HepG2 (cell line): ENCODE data around the gene RGS14. TPM values are rescaled to one million over a fixed set of nuclear protein-coding genes. Genes with fewer than 3 reads are reported as not detected.
A peak's percentile ranks its signal among the peaks of the same experiment; 100 is the strongest.

Experiments used
- ARNTL ChIP-seq: sonication (generic); formaldehyde crosslinking; IDR thresholded peaks from 2 replicates; pipeline ENCODE4 v1.4.0; 2020; ENCODE audit warnings: mild to moderate bottlenecking, missing genetic modification reagents
- ISX ChIP-seq: sonication (generic); formaldehyde crosslinking; conservative IDR thresholded peaks from 2 replicates; pipeline ENCODE4 v1.5.0; 2020; ENCODE audit warnings: missing genetic modification reagents
- JUND ChIP-seq: sonication (generic); formaldehyde crosslinking; IDR thresholded peaks from 2 replicates; pipeline ENCODE4 v1.8.0; 2022; ENCODE audit warnings: mild to moderate bottlenecking, missing genetic modification reagents
- NFE2L2 ChIP-seq: fragments of 150-350 bp; IDR thresholded peaks from 2 replicates; pipeline ENCODE4 v1.6.1; 2014; ENCODE audit warnings: low read length
- NR2F1 ChIP-seq, 2 experiments: fragments of 450-650 bp in 1 of 2; formaldehyde crosslinking in 1 of 2; IDR thresholded peaks; 2 replicates each; pipeline versions ENCODE4 v1.5.0 to v1.6.1; 2016 to 2020; ENCODE audit warnings: mild to moderate bottlenecking in 1 of 2, missing compliant biosample characterization in 1 of 2, missing genetic modification reagents in 1 of 2, moderate library complexity in 1 of 2
- SIX4 ChIP-seq: sonication (generic); formaldehyde crosslinking; IDR thresholded peaks from 2 replicates; pipeline ENCODE4 v1.4.0; 2020; ENCODE audit warnings: missing genetic modification reagents
- SYNCRIP ChIP-seq: fragments of 200-400 bp; formaldehyde crosslinking; IDR thresholded peaks from 2 replicates; pipeline ENCODE4 v1.6.1; 2018; ENCODE audit warnings: mild to moderate bottlenecking, low read depth, low read length; ENCODE audit not compliant: insufficient read depth
- TCF12 ChIP-seq, 2 experiments: fragments of 450-650 bp in 1 of 2; sonication (generic) in 1 of 2; formaldehyde crosslinking in 1 of 2; IDR thresholded peaks; 2 replicates each; pipeline versions ENCODE4 v1.6.1 to v1.8.0; 2017 to 2022; ENCODE audit warnings: antibody characterized with exemption in 1 of 2, mild to moderate bottlenecking in 1 of 2, missing genetic modification reagents in 1 of 2, moderate library complexity in 1 of 2
- ZFP90 ChIP-seq: sonication (generic); formaldehyde crosslinking; IDR thresholded peaks from 2 replicates; pipeline ENCODE4 v1.8.0; 2022; ENCODE audit warnings: missing genetic modification reagents, mild to moderate bottlenecking, inconsistent platforms, borderline replicate concordance
- ZMAT5 ChIP-seq: sonication (generic); formaldehyde crosslinking; IDR thresholded peaks from 2 replicates; pipeline ENCODE4 v1.5.0; 2020; ENCODE audit warnings: mild to moderate bottlenecking, low read depth, missing genetic modification reagents, borderline replicate concordance
- ZNF263 ChIP-seq: sonication (generic); formaldehyde crosslinking; IDR thresholded peaks from 2 replicates; pipeline ENCODE4 v1.4.0; 2020; ENCODE audit warnings: missing genetic modification reagents
- ZNF557 ChIP-seq: sonication (generic); formaldehyde crosslinking; IDR thresholded peaks from 2 replicates; pipeline ENCODE4 v1.4.0; 2020; ENCODE audit warnings: missing genetic modification reagents
- ZSCAN9 ChIP-seq: IDR thresholded peaks from 2 replicates; pipeline ENCODE4 v1.6.1; 2016; ENCODE audit warnings: borderline replicate concordance
- polyA plus RNA-seq, 8 experiments: library from polyadenylated mRNA; depleted of rRNA in 3 of 8; stranded (reverse) in 7 of 8; unstranded in 1 of 8; fragments of >200 nt; fragmentation: Illumina TruSeq in 4 of 8; extraction: Trizol in 4 of 8; gene quantifications; 2 replicates each; pipeline versions ENCODE4 v1.2.1 to v1.2.3, GENCODE V29; 2011 to 2016; ENCODE audit warnings: low read depth in 4 of 8, missing spikeins in 1 of 8, mixed read lengths in 1 of 8; ENCODE audit not compliant: insufficient read depth in 1 of 8
- total RNA-seq, 5 experiments: library from RNA; depleted of rRNA; stranded (reverse); fragments of >200 nt; fragmentation: Illumina TruSeq; extraction: Trizol; gene quantifications; 2 replicates each; pipeline ENCODE4 v1.2.3, GENCODE V29; 2016; ENCODE audit warnings: low read depth in 1 of 5
- TF ChIP-seq, protein P1 (sequence below): sonication (generic); formaldehyde crosslinking; IDR thresholded peaks from 2 replicates; pipeline ENCODE4 v1.8.0; 2022; ENCODE audit warnings: mild to moderate bottlenecking, missing genetic modification reagents
- TF ChIP-seq, protein P2 (sequence below): fragments of 450-650 bp; IDR thresholded peaks from 2 replicates; pipeline ENCODE4 v1.6.1; 2017
- TF ChIP-seq, protein P3 (sequence below): sonication (generic); formaldehyde crosslinking; IDR thresholded peaks from 2 replicates; pipeline ENCODE4 v1.9.0; 2021; ENCODE audit warnings: missing genetic modification reagents, borderline replicate concordance

RGS14 gene
- total and polyA plus RNA-seq, 2 of the 13 experiments (the other 11 are each of a cell fraction or from before 2014, with no cell fraction given), result 11.1 to 17.2 TPM

- TF ChIP-seq ZFP90 (CRISPR knock-in tag) (0 out of 2 replicates have a peak, but pooled peaks have one; percentile 65), SIX4 (CRISPR knock-in tag) (no peak), ZSCAN9 (CRISPR knock-in tag) (no peak), NFE2L2 (no peak), ZMAT5 (CRISPR knock-in tag) (no peak), ZNF263 (CRISPR knock-in tag) (no peak; the same call in 1 of the 2 replicates), ARNTL (peak; percentile 82), ZNF557 (no peak), JUND (CRISPR knock-in tag) (no peak), TCF12 (IDR thresholded peaks at IDR 0.05) (no peak), TCF12 (CRISPR knock-in tag; IDR thresholded peaks at IDR 0.05) (no peak), NR2F1 (CRISPR knock-in tag; IDR thresholded peaks at IDR 0.05) (no peak), ISX (CRISPR knock-in tag) (no peak), SYNCRIP (no peak)
- TF ChIP-seq, protein P1, sequence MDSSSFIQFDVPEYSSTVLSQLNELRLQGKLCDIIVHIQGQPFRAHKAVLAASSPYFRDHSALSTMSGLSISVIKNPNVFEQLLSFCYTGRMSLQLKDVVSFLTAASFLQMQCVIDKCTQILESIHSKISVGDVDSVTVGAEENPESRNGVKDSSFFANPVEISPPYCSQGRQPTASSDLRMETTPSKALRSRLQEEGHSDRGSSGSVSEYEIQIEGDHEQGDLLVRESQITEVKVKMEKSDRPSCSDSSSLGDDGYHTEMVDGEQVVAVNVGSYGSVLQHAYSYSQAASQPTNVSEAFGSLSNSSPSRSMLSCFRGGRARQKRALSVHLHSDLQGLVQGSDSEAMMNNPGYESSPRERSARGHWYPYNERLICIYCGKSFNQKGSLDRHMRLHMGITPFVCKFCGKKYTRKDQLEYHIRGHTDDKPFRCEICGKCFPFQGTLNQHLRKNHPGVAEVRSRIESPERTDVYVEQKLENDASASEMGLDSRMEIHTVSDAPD (CRISPR knock-in tag), result no peak
- TF ChIP-seq, protein P2, sequence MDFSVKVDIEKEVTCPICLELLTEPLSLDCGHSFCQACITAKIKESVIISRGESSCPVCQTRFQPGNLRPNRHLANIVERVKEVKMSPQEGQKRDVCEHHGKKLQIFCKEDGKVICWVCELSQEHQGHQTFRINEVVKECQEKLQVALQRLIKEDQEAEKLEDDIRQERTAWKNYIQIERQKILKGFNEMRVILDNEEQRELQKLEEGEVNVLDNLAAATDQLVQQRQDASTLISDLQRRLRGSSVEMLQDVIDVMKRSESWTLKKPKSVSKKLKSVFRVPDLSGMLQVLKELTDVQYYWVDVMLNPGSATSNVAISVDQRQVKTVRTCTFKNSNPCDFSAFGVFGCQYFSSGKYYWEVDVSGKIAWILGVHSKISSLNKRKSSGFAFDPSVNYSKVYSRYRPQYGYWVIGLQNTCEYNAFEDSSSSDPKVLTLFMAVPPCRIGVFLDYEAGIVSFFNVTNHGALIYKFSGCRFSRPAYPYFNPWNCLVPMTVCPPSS, result no peak
- TF ChIP-seq, protein P3, sequence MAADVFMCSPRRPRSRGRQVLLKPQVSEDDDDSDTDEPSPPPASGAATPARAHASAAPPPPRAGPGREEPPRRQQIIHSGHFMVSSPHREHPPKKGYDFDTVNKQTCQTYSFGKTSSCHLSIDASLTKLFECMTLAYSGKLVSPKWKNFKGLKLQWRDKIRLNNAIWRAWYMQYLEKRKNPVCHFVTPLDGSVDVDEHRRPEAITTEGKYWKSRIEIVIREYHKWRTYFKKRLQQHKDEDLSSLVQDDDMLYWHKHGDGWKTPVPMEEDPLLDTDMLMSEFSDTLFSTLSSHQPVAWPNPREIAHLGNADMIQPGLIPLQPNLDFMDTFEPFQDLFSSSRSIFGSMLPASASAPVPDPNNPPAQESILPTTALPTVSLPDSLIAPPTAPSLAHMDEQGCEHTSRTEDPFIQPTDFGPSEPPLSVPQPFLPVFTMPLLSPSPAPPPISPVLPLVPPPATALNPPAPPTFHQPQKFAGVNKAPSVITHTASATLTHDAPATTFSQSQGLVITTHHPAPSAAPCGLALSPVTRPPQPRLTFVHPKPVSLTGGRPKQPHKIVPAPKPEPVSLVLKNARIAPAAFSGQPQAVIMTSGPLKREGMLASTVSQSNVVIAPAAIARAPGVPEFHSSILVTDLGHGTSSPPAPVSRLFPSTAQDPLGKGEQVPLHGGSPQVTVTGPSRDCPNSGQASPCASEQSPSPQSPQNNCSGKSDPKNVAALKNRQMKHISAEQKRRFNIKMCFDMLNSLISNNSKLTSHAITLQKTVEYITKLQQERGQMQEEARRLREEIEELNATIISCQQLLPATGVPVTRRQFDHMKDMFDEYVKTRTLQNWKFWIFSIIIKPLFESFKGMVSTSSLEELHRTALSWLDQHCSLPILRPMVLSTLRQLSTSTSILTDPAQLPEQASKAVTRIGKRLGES (CRISPR knock-in tag), result no peak
These were observed 45.7 kb upstream of the RGS14 start, which contains the start of gene MXD3 (continued) for GRCh38 chr5:177311723-177312648.
